ENCODE results near the gene MRPL52.
"Not testable (repeated sequence)": the region's sequence is repeated elsewhere in the genome, so short reads cannot be mapped to it uniquely, and the experiment has no call there.

MRPL52 gene

DNA sequence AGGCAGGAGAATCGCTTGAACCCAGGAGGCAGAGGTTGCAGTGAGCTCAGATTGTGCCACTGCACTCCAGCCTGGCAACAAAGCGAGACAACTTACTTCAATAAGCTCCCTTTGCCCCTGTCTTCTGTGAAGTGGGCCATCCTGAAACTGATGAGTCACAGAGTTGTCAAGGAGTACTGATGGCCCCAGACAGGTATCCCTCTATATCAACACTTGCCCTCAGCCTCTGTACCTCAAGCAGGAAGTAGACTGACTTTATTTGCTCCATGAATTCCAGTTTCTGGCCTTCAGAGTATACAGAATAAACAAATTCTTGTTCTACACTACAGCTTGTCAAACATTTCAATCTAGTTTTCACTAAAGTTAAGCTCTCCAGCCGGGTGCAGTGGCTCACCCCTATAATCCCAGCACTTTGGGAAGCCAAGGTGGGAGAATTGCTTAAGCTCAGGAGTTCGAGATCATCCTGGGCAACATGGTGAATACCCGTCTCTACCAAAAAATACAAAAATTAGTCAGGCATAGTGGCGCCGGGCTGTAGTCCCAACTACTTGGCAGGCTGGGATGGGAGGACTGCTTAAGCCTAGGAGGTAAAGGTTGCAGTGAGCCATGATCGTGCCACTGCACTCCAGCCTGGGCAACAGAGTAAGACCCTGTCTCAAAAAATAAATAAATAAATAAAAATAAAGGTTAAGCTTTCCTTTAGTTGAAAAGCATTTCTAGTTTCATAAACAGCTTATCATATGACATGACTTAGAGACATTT is 25.5 kb downstream of the MRPL52 start:
- DNase-seq (ENCODE audit: low spot score), result no peak

DNA sequence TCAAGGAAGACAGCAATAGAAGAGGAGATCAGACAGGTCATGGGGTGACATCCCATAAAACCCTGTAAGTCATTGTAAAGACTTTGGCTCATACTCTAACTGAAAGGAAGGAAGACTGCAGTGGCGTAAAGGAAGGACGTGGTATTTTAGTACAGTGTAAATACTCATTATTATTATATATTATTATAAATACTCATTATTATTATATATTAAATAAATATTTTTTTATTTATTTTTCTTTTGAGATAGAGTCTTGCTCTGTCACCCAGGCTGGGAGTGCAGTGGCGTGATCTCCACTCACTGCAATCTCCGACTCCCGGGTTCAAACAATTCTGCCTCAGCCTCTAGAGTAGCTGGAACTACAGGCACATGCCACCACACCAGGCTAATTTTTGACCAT is 26.7 kb downstream of the MRPL52 start:
- DNase-seq (ENCODE audit: low spot score), result no peak

DNA sequence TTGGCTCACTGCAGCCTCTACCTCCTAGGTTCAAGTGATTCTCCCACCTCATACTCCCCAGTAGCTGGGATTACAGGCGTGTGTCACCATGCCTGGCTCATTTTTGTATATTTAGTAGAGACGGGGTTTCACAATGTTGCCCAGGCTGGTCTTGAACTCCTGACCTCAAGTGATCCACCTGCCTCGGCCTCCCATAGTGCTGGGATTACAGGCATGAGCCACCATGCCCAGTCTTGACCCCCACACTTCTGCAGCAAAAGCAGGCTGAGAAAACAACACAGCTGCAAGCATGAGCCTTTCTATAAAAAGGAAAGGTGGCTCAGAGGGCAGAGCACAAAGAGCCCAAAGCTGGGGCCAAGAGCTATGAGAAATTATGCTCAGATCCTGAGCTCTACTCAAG is 30.7 kb downstream of the MRPL52 start:
- DNase-seq (ENCODE audit: low spot score), result not testable (repeated sequence)

DNA sequence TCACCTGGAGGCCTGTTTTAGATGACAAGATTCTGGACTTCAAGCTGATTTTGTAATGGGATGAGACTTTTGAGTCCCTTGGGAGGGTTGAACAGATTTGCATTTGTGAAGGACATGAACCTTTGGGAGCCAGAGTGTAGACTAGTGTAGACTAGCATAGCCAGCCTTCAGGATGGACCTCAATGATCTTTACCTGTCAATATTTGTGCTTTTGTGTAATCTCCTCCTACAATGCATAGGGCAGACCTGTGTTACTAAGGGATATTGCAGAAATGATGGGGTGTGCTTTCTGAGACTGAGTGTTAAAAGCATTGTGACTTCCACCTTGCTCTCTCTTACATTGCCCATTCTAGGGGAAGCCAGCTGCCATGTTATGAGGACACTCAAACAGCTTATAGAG is 32.0 kb downstream of the MRPL52 start:
- no peak for DNase-seq (ENCODE audit: low spot score)

DNA sequence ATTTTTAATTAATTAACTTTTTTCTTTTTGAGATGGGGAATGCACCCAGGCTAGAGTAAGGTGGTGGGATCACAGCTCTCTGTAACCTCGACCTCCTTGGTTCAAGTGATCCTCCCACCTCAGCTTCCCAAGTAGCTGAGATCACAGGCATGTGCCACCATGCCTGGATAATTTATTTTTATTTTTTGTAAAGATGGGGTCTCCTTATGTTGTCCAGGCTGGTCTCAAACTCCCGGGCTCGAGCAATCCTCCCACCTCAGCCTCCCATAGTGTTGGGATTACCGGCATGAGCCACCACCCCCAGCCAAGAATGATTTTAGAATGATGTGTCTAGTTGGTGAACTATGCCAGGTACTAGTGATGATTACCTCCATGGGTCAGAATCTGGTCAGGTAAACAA is 35.3 kb downstream of the MRPL52 start:
- no peak for DNase-seq (ENCODE audit: low spot score)

DNA sequence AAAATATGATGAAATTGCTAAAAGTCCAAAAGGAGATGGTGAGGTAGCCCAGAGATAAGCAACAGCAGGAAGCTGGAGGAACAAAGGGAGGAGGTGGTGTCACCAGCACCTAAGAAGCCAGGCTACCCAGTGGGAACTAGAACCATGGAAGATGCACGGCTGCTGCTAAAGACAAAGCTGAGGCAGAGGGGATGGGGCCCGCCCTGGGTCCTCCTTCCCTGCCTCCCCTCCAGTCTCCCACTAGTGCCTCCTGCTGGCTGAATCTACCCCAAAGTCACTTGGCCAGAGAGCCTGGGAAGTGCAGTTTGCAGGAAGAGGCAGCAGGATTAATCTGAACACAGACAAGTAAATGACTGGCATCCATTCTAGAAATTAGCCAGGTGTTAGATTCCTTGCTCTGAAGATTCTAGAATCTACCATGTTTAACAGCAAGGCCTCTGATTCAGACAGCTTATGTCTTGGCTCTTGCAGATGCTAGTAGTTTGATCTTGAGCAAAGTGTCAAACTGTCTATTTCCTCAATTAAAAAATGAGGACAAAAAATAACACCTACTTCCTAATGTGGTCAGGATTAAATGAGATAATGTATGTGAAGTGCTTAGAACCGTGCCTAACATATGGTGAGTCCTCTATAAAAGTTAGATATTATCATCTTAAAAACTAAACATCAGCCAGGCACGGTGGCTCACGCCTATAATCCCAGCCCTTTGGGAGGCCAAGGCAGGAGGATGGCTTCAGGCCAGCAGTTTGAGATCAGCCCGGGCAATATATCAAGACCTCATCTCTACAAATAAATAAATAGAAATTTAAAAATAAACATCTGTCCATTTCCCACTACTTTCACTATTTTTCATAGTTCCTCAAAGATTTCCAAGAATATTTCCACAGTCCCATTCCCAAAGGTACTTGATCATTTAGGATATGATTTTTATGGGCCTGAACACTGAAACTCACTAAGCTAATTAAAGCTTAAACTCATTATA is 36.0 kb downstream of the MRPL52 start:
- DNase-seq (ENCODE audit: low spot score), result no peak

DNA sequence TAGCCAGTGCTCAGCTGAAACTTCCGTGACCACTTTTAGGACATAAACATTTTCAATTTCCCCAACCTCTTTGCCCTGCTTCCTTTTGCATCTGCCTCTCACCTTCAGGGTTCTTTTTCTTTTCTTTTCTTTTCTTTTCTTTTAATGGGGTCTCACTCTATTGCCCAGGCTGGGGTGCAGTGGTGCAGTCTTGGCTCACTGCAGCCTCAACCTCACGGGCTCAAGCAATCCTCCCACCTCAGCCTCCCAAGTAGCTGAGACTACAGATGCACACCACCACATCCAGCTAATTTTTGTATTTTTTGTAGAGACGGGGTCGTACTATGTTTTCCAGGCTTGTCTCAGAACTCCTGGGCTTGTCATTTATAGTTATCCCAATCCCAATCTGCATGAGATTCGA is 37.2 kb downstream of the MRPL52 start:
- no peak for DNase-seq (ENCODE audit: low spot score)

DNA sequence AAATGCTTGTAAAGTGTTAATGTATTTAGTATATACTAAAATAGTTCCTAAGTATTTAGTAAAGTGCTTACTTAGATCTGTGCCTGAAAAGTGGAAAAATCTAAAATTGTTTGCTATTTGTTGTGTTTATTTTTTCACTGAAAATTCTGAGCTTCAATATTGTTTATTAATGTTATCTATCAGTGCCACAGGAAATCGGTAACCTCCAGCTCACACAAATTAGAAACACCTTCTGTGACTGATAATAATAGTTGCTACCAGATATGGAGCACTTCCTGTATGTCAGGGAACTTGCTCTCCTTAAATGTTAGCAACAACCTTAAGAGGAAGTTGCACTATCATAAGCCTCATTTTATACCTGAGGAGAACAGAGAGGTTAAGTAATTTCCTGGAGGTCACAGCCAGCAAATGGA is 41.1 kb downstream of the MRPL52 start:
- DNase-seq (ENCODE audit: low spot score), result no peak

DNA sequence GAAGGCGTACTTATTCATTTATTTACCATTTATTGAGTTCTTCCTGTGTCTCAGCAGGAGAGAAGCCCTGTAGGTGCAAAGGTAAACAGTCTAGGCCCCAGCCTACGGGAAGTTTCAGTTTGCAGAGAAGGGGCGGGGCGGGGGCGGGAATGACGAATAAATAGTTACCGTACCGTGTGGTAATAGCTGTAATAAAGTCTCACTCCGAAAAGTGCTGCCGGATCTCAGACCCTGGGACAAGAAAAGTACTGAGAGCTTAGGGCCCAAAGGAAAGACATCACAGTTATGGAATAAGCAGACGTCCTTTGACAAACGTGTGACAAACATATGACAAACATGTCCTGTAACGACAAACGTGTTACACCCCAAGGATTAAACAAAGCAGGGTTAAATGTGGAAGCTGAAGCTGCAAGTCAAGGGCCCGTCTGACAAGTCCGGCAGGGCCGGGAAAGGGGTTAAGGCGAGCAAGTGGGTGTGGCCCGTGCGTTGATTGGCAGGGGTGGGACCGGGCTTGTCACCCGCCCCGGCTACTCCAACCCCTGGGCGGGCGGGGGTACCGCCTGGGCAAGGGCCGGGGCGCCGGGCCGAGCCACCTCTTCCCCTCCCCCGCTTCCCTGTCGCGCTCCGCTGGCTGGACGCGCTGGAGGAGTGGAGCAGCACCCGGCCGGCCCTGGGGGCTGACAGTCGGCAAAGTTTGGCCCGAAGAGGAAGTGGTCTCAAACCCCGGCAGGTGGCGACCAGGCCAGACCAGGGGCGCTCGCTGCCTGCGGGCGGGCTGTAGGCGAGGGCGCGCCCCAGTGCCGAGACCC is 41.7 kb downstream of the MRPL52 start, which contains the start of gene LRP10:
LRP10 (plus strand) TSS at position 517 of the 809 bp plus-strand sequence. CDS start 564 bp downstream, outside the sequence.
- peak; percentile 80 for DNase-seq (ENCODE audit: low spot score)

DNA sequence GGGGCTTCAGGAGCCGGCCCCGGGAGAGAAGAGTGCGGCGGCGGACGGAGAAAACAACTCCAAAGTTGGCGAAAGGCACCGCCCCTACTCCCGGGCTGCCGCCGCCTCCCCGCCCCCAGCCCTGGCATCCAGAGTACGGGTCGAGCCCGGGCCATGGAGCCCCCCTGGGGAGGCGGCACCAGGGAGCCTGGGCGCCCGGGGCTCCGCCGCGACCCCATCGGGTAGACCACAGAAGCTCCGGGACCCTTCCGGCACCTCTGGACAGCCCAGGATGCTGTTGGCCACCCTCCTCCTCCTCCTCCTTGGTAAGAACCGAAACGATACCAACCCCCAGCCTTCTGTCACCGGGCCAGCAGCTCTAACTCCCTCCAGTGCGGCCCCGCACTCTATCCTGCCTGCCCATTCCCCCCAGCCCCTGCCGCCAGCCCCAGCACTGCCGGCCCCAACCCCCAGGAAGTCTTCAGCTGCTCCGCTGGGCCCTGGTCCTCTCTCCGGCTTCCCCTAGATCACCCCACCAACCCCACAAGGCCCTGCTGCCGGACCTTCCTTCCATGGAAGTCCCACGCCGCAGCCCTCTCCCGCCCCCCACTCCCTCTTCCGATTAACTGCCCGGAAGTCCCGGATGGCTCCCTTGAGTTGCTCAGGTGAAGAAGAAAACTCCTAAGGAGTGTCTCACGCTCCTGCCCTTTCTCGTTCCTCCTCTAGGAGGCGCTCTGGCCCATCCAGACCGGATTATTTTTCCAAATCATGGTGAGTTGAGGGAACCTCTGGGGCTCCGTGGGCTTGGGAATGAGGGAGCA is 42.5 kb downstream of the MRPL52 start:
- DNase-seq (ENCODE audit: low spot score), result peak; percentile 82

DNA sequence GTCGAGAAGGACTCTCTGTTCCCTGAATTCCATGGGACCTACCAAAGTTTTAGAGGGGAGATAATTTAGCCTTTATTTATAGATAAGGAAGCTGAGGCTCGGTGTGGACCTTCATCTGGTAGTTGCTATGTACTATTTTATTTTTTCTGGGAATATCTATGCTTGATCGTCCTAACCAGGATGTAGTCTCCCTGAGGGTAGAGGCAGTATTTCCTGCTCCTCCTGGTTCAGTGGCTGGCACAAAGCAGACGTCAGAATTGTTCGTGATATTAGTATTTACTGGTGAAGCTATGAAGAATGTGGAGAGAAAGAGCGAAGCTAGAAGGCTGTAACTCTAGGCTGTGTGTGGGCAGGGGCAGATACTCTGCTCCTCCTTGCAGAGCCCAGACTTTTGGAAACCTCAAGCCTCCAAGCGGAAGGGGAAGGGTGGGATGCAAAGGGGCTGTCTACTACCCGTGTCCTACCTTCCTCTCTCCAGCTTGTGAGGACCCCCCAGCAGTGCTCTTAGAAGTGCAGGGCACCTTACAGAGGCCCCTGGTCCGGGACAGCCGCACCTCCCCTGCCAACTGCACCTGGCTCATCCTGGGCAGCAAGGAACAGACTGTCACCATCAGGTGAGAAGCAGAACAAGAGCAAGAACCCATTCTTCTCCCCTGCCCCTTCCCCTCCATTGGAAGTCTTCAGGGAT is 43.3 kb downstream of the MRPL52 start:
- DNase-seq (ENCODE audit: low spot score), result no peak

DNA sequence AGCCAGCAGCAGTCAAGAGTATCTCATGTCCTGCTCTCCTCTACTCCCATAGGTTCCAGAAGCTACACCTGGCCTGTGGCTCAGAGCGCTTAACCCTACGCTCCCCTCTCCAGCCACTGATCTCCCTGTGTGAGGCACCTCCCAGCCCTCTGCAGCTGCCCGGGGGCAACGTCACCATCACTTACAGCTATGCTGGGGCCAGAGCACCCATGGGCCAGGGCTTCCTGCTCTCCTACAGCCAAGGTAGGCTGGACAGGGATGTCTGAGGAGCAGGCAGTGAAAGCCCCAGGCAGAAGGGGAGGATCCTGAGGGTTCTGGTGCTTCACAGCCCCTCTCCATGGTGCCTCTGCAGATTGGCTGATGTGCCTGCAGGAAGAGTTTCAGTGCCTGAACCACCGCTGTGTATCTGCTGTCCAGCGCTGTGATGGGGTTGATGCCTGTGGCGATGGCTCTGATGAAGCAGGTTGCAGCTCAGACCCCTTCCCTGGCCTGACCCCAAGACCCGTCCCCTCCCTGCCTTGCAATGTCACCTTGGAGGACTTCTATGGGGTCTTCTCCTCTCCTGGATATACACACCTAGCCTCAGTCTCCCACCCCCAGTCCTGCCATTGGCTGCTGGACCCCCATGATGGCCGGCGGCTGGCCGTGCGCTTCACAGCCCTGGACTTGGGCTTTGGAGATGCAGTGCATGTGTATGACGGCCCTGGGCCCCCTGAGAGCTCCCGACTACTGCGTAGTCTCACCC is 45.5 kb downstream of the MRPL52 start:
- no peak for DNase-seq (ENCODE audit: low spot score)

DNA sequence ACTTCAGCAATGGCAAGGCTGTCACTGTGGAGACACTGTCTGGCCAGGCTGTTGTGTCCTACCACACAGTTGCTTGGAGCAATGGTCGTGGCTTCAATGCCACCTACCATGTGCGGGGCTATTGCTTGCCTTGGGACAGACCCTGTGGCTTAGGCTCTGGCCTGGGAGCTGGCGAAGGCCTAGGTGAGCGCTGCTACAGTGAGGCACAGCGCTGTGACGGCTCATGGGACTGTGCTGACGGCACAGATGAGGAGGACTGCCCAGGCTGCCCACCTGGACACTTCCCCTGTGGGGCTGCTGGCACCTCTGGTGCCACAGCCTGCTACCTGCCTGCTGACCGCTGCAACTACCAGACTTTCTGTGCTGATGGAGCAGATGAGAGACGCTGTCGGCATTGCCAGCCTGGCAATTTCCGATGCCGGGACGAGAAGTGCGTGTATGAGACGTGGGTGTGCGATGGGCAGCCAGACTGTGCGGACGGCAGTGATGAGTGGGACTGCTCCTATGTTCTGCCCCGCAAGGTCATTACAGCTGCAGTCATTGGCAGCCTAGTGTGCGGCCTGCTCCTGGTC is 46.1 kb downstream of the MRPL52 start:
- DNase-seq (ENCODE audit: low spot score), result no peak

DNA sequence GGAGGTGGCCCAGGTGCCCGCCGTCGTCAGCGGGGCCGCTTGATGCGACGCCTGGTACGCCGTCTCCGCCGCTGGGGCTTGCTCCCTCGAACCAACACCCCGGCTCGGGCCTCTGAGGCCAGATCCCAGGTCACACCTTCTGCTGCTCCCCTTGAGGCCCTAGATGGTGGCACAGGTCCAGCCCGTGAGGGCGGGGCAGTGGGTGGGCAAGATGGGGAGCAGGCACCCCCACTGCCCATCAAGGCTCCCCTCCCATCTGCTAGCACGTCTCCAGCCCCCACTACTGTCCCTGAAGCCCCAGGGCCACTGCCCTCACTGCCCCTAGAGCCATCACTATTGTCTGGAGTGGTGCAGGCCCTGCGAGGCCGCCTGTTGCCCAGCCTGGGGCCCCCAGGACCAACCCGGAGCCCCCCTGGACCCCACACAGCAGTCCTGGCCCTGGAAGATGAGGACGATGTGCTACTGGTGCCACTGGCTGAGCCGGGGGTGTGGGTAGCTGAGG is 47.4 kb downstream of the MRPL52 start:
- DNase-seq (ENCODE audit: low spot score), result no peak

DNA sequence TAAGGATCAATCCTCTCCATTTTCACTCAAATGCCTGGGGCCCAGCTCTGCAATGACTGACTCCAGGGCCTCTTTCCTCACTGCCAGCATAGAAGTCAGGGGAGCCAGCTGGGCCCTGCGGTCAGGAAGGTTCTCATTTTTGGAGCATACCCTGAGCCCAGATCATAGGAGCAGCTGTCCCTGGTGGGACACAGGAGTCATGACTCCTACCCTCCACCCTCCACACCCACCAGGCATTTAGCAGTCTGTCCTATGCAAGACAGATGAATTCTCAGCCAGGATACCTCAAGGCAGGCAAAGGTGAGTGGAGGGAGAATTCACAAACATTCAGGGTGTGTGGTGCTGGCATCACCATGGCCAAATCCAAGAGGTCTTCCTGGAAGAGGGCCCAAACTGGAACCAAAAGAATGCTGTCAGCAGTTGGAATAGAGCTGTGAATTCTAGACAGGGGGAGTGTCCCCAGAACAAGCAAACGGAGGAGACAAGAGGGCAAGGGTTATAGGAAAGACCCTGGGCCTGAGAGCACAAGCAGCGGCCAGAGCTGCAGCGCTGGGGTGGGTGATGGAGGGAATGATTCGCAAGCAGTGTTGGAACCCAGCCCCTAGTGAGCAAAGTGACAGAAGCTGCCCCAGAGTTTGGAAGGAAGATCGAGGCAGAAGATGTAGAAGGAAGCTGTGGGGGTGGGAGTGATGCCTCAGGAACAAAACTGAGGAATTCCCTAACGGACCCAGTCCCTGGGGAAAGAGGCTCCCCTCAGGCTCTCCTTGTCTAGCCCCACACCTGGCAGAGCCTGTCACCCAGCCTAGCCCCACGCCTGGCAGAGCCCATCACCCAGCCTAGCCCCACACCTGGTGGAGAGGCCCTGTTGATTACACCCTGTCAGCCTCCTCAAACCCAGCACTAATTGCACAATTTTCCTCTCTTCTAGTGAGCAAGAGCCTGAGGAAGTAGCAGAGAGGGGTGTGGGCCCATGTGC is 48.9 kb downstream of the MRPL52 start:
- DNase-seq (ENCODE audit: low spot score), result no peak

DNA sequence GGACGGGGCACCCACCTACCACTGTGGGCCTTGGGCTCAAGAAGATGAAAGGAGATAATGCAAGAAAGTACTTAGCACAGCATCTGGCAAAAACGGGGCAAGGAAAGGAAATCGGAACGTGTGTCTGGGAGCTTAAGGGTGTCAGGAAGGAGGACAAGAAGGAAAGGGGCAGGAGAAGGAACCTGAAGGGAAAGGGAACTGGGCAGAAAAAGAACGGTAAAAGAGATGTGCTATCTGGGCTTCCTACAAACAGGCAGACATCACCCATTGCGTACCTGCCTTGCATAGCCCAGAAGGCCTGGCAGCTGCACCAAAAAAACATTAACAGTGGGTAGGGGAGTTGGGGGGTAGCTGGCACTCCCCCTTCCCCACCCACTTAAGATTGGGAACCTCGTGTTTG is 52.4 kb downstream of the MRPL52 start:
- no peak for DNase-seq (ENCODE audit: low spot score)

DNA sequence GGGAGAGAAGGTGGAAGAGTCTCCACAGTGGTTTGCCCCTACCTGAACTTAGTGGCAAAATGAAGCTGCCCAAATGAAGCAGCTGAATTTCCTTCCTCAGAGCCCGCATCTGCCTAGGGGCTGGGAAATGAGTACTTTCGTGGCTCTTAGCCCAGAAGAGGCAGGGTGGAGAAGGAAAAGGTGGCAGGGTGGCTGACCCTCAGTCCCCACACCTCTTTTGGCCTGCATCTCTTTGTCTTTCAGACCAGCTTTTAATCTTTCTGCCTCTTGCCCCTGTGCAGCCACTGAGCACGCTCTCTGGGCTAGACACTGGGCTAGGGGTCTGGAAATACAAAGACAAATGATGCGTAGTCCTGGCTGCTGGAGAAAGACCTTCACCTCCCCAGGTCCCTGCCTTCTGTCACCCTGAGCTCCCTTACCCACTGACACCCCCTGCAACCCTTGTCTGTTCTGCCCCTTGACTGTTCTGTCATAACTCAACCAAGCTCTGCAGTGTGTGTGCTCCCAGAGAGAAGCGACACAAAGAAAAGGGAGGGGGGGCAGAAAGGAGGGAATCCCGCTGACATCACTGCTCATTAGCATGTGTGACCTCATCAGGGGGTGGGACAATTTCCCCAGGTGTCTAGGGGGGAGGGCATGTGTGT is 53.0 kb downstream of the MRPL52 start:
- DNase-seq (ENCODE audit: low spot score), result peak; percentile 74
